ENCODE data around the gene PSMG3. TPM values are rescaled to one million over a fixed set of nuclear protein-coding genes. Genes with fewer than 3 reads are reported as not detected.

PSMG3 gene
- total RNA-seq, 1 experiment from 2014 or later: 29.9 TPM

DNA sequence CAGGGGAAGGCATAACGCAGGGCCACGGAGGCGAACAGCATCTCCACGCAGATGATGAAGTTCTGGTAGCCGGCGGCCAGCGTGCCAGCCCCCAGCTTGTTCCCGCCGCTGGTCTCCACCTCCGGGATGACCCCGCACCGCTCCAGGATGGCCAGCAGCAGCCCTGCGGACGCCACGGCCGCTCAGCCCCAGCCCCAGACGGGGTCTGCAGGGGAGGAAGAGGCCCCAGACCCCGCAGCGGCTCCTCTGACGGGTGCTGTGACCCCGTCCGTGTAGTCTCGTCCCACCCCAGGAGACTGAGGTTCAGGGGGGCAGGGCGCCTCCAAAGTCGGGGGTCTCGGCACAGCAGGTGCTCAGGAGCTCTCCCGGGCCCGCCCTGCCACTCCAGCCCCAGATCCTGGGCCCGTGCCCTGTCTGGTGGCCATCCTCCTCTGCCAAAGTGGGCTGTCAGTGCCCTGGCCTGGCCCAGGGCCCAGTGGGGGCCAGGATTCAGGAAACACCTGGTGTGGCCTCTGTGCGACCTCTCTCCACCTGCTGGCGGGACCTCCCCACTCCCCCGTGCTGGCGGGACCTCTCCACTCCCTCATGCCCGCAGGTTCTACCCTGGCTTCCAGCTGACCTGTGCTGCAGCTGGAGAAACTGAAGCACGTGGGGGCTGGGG lies 21.9 kb downstream of the PSMG3 start:
- Histone ChIP-seq H3K4me3 (ENCODE audit: low read length) (no peak overlapping the region), H3K27ac (ENCODE audit: low read length) (no peak overlapping the region), H3K4me2 (ENCODE audit: low read depth, low read length, poor library complexity, severe bottlenecking) (no peak overlapping the region), H3K9ac (ENCODE audit: low read length) (no peak overlapping the region), H2AFZ (ENCODE audit: low read length) (no peak overlapping the region), H4K20me1 (ENCODE audit: insufficient read depth, low read depth, low read length) (0 out of 2 replicates have a peak, but pooled peaks cover 6% of the 10 kb centered on the region), H3K9me3 (ENCODE audit: low read length) (no peaks in the 10 kb centered on the region), H3K27me3 (ENCODE audit: low read length) (no peaks in the 10 kb centered on the region), H3K36me3 (ENCODE audit: insufficient read depth, low read length) (no peaks in the 10 kb centered on the region), H3K79me2 (ENCODE audit: low read length) (no peaks in the 10 kb centered on the region), H3K4me1 (ENCODE audit: low read length) (no peaks in the 10 kb centered on the region), H3K9me2 (replicated peaks; ENCODE audit: insufficient read depth, low read length) (no peaks in the 10 kb centered on the region)
- DNase-seq: no peak

DNA sequence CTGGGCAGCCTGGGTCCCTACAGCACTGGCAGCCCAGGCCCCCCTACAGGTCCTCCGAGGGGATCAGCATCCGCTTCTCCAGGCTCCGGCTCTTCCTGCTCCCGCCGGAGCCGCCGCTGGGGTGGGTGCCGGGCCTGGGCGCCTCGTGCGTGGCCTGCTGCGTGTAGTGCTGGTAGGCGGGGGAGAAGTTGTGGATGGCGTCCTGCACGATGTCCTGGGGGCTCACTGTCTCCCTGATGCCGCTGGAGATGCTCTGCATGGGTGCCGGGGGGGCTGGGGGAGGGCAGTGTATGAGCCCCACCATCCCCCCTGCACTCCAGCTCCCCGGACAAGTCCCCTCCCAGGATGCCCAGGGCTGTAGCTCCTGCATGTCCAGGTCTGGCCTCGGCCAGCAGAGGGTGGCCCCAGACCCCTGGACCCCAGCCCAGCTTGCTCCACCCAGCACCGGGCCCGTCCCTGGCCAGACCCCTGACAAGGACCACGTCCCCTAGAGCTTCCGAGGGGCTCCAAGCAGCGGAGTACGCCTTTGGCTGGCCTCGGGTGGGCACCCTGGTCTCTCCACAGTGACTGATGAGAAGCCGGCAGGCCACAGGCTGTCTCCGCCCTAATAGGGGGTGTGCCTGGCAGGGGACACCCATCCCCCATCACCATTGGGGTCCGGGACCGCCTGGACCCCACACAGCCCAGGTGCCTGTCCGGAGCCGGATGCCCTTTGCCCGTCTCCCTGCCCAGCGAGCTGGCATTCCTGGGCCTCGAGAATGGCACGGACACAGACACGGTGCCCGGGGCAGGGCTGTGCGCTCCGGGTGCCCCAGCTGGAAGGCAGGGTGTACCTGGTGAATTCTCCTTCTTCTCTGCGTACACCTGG lies 22.7 kb downstream of the PSMG3 start:
- Histone ChIP-seq H3K9me3 (ENCODE audit: low read length) (no peaks in the 10 kb centered on the region), H3K27ac (ENCODE audit: low read length) (no peak overlapping the region), H3K79me2 (ENCODE audit: low read length) (no peaks in the 10 kb centered on the region), H3K4me1 (ENCODE audit: low read length) (no peaks in the 10 kb centered on the region), H3K9ac (ENCODE audit: low read length) (no peak overlapping the region), H3K4me3 (ENCODE audit: low read length) (no peak overlapping the region), H3K4me2 (ENCODE audit: low read depth, low read length, poor library complexity, severe bottlenecking) (no peak overlapping the region), H2AFZ (ENCODE audit: low read length) (no peak overlapping the region), H3K27me3 (ENCODE audit: low read length) (no peaks in the 10 kb centered on the region), H4K20me1 (ENCODE audit: insufficient read depth, low read depth, low read length) (0 out of 2 replicates have a peak, but pooled peaks cover 8% of the 10 kb centered on the region), H3K36me3 (ENCODE audit: insufficient read depth, low read length) (no peaks in the 10 kb centered on the region), H3K9me2 (replicated peaks; ENCODE audit: insufficient read depth, low read length) (no peaks in the 10 kb centered on the region)
- no peak for DNase-seq

DNA sequence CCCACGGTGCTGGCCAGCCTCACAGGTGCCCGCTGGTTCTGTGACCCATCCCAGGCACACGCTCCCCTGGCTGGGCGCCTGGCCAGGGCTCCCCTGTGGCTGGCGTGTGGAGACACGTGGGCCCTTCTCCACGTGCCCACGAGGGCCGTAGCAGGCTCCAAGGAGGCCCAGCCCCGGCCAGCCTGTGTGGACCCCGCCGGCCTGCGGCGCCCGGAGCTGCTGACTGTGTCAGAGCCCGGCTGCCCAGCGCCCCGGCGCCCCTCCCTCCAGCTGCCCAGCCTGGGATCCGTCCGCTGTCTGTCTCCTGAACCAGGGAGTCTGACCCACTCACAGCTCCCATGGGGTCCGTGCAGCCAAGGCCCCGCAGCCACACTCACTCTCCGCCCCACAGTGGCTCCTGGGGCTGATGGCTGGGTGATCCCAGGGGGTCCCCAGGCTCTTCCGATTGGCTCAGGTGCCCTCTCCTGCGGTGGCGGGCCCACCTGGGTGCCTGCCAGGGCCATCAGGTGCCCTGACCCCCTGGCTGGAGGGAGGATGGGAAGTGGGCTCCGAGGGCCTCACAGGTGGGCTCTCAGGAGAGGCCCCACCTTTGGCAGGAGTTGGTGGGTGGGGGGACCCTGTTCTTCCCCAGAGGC lies 23.4 kb downstream of the PSMG3 start:
- H3K36me3 ChIP-seq (ENCODE audit: insufficient read depth, low read length): no peaks in the 10 kb centered on the region
- 0 out of 2 replicates have a peak, but pooled peaks cover 8% of the 10 kb centered on the region for H4K20me1 ChIP-seq (ENCODE audit: insufficient read depth, low read depth, low read length)
- no peaks in the 10 kb centered on the region for H3K27me3 ChIP-seq (ENCODE audit: low read length)
- H3K9ac ChIP-seq (ENCODE audit: low read length): no peak overlapping the region
- H2AFZ ChIP-seq (ENCODE audit: low read length): no peak overlapping the region
- no peak overlapping the region for H3K4me3 ChIP-seq (ENCODE audit: low read length)
- no peaks in the 10 kb centered on the region for H3K9me2 ChIP-seq (replicated peaks; ENCODE audit: insufficient read depth, low read length)
- H3K27ac ChIP-seq (ENCODE audit: low read length): no peak overlapping the region
- no peak overlapping the region for H3K4me2 ChIP-seq (ENCODE audit: low read depth, low read length, poor library complexity, severe bottlenecking)
- H3K79me2 ChIP-seq (ENCODE audit: low read length): no peaks in the 10 kb centered on the region
- H3K4me1 ChIP-seq (ENCODE audit: low read length): no peaks in the 10 kb centered on the region
- no peaks in the 10 kb centered on the region for H3K9me3 ChIP-seq (ENCODE audit: low read length)
- no peak for DNase-seq

DNA sequence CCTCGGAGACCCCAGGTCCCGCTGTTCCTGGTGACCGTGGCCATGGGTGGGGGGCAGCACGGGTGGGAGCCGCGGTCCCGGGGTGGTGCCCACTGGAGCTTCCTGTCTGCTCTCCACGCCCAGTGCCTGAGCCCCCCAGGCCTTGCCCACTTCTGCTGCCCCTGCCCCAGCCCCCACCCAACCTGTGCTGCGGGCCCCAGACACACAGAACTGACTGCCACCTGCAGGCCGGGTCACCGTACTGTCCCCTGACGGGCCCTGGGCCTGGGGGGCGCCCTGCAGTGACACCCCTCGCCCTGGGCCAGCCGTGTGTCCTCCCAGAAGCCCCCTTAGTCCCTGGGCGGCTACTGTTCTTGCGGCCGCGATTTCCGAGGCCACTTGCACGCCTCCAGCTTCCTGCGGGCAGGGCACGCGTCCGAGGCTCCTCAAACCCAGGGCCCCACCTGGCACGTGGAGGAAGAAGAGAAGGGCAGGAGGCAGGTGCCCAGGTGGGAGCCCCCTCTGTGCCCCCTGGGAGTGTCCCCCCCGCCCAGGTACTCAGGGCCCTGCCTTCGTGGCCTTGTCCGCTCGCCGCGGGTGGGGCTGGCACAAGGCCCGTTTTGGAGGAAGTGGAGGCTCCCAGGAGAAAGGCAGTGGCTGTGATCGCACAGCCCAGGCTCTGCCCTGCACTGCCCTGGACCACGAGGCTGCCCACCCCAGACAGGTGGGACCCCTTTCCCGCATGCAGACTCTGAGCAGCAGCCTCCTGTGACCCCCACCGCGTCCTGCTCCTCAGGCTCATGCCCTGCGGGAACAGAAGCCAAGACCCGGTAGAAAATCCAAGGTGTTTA lies 24.2 kb downstream of the PSMG3 start:
- no peak overlapping the region for H2AFZ ChIP-seq (ENCODE audit: low read length)
- H3K9me2 ChIP-seq (replicated peaks; ENCODE audit: insufficient read depth, low read length): no peaks in the 10 kb centered on the region
- no peaks in the 10 kb centered on the region for H3K79me2 ChIP-seq (ENCODE audit: low read length)
- H3K36me3 ChIP-seq (ENCODE audit: insufficient read depth, low read length): no peaks in the 10 kb centered on the region
- H3K27me3 ChIP-seq (ENCODE audit: low read length): no peaks in the 10 kb centered on the region
- no peak overlapping the region for H3K9ac ChIP-seq (ENCODE audit: low read length)
- DNase-seq: no peak
- no peak overlapping the region for H3K27ac ChIP-seq (ENCODE audit: low read length)
- H4K20me1 ChIP-seq (ENCODE audit: insufficient read depth, low read depth, low read length): 0 out of 2 replicates have a peak, but pooled peaks cover 8% of the 10 kb centered on the region
- no peaks in the 10 kb centered on the region for H3K4me1 ChIP-seq (ENCODE audit: low read length)
- H3K9me3 ChIP-seq (ENCODE audit: low read length): no peaks in the 10 kb centered on the region
- H3K4me2 ChIP-seq (ENCODE audit: low read depth, low read length, poor library complexity, severe bottlenecking): no peak overlapping the region
- no peak overlapping the region for H3K4me3 ChIP-seq (ENCODE audit: low read length)

DNA sequence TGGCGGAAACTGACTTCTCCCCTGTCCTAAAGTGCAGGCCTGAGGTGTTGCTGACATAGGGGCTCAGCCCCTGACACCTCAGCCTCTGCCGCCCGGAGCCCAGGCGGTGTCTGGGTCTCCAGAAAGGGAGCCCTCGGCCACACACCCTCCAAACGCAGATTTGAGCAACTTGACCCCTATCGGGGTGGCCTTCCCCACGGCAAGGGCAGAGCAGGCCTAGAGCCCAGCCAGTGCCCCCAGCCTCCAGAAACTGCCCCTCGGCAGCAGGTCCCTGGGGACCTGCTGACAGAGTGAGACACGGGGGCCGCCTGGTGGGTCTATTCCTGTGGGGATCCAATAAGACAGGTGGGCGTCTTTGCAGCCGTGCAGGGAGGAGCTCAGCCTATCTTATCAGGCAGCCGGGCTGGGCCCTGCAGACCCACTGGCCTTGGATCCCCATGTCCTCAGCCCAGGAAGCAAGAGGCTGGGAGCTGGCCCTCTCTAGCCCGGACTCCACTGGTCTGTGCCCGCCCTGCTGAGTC lies 24.9 kb downstream of the PSMG3 start:
- Histone ChIP-seq H3K9me3 (ENCODE audit: low read length) (no peaks in the 10 kb centered on the region), H3K4me3 (ENCODE audit: low read length) (no peak overlapping the region), H3K27me3 (ENCODE audit: low read length) (no peaks in the 10 kb centered on the region), H3K9me2 (replicated peaks; ENCODE audit: insufficient read depth, low read length) (no peaks in the 10 kb centered on the region), H3K4me1 (ENCODE audit: low read length) (no peaks in the 10 kb centered on the region), H2AFZ (ENCODE audit: low read length) (no peak overlapping the region), H3K36me3 (ENCODE audit: insufficient read depth, low read length) (no peaks in the 10 kb centered on the region), H3K27ac (ENCODE audit: low read length) (no peak overlapping the region), H3K4me2 (ENCODE audit: low read depth, low read length, poor library complexity, severe bottlenecking) (no peak overlapping the region), H4K20me1 (ENCODE audit: insufficient read depth, low read depth, low read length) (0 out of 2 replicates have a peak, but pooled peaks cover 8% of the 10 kb centered on the region), H3K9ac (ENCODE audit: low read length) (no peak overlapping the region), H3K79me2 (ENCODE audit: low read length) (no peaks in the 10 kb centered on the region)
- DNase-seq: no peak

DNA sequence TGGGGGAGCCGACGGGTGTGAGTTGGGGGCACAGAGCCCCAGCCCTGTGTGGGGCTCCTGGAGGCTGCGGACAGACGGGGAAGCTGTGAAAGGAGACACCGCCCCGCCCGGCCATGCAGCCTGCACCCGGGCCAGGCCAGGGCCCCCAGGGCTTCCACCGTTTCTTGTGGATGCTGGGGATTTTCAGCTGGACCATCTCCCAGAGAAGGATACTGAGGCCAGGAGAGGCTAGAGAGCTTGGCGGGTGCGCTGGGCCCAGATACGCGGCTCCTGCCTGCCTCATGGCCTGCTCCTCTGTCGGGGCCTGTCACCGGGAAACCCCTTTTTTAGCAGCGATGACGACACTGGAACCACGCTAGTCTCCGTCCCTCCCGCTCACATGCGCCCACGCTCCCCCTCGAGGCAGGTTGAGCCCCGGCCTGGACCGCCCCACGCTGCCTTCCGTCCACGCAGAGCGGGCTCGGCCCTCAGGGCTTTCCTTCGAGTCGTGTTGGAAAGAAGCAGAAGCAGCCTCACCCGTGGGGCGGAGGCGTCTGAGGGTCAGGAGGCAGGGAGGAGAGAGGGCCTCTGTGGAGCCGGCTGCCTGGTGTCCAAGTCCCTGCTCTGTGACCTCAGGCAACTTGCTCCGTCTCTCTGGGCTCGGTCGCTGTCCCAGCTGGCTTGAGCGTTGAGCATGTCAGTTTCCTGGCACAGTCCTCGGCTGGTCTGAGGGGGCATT lies 25.5 kb downstream of the PSMG3 start:
- no peak overlapping the region for H3K9ac ChIP-seq (ENCODE audit: low read length)
- no peak overlapping the region for H2AFZ ChIP-seq (ENCODE audit: low read length)
- no peak overlapping the region for H3K4me2 ChIP-seq (ENCODE audit: low read depth, low read length, poor library complexity, severe bottlenecking)
- no peak overlapping the region for H3K27ac ChIP-seq (ENCODE audit: low read length)
- 0 out of 2 replicates have a peak, but pooled peaks cover 11% of the 10 kb centered on the region for H4K20me1 ChIP-seq (ENCODE audit: insufficient read depth, low read depth, low read length)
- H3K79me2 ChIP-seq (ENCODE audit: low read length): no peaks in the 10 kb centered on the region
- H3K4me1 ChIP-seq (ENCODE audit: low read length): no peaks in the 10 kb centered on the region
- H3K36me3 ChIP-seq (ENCODE audit: insufficient read depth, low read length): no peaks in the 10 kb centered on the region
- H3K9me2 ChIP-seq (replicated peaks; ENCODE audit: insufficient read depth, low read length): no peaks in the 10 kb centered on the region
- H3K27me3 ChIP-seq (ENCODE audit: low read length): no peaks in the 10 kb centered on the region
- H3K9me3 ChIP-seq (ENCODE audit: low read length): no peaks in the 10 kb centered on the region
- no peak overlapping the region for H3K4me3 ChIP-seq (ENCODE audit: low read length)
- DNase-seq: no peak

DNA sequence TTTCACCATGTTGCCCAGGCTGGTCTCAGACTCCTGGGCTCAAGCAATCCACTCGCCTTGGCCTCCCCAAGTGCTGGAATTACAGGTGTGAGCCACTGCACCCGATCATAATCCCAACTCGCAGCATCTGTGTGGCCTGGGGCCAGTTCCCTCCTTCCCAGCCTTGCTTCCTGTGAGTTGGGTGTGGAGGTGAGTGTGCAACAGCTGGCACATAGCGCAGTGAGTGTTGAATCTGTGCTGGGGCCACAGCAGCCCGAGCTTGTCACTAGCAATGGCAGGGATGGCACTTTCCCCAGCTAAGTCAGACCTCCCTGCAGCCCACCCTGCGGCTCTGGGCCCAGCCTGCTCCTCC lies 26.0 kb downstream of the PSMG3 start:
- Histone ChIP-seq H3K9me3 (ENCODE audit: low read length) (no peaks in the 10 kb centered on the region), H3K36me3 (ENCODE audit: insufficient read depth, low read length) (no peaks in the 10 kb centered on the region), H3K9me2 (replicated peaks; ENCODE audit: insufficient read depth, low read length) (no peaks in the 10 kb centered on the region), H3K4me2 (ENCODE audit: low read depth, low read length, poor library complexity, severe bottlenecking) (no peak overlapping the region), H3K4me3 (ENCODE audit: low read length) (no peak overlapping the region), H3K9ac (ENCODE audit: low read length) (no peak overlapping the region), H3K4me1 (ENCODE audit: low read length) (no peaks in the 10 kb centered on the region), H3K27me3 (ENCODE audit: low read length) (no peaks in the 10 kb centered on the region), H4K20me1 (ENCODE audit: insufficient read depth, low read depth, low read length) (0 out of 2 replicates have a peak, but pooled peaks cover 15% of the 10 kb centered on the region), H2AFZ (ENCODE audit: low read length) (no peak overlapping the region), H3K79me2 (ENCODE audit: low read length) (no peaks in the 10 kb centered on the region), H3K27ac (ENCODE audit: low read length) (no peak overlapping the region)
- no peak for DNase-seq

Measured in Karpas-422 (cell line).